Pulmonary artery endothelial cell (primary cell): ENCODE results near the gene SLC38A7. TPM values are rescaled to one million over a fixed set of nuclear protein-coding genes. Genes with fewer than 3 reads are reported as not detected.
"Not testable (repeated sequence)": the region's sequence is repeated elsewhere in the genome, so short reads cannot be mapped to it uniquely, and the experiment has no call there.

ENCODE experiments used
- DNase-seq: peaks from one replicate; pipeline ENCODE4 v3.0.0-alpha.2; 2011; ENCODE audit warnings: low read depth, low spot score
- total RNA-seq: library from RNA; depleted of rRNA; stranded (reverse); fragments of >200 nt; gene quantifications from 2 replicates; pipeline ENCODE4 v1.2.3, GENCODE V29; 2014

The SLC38A7 gene
- 25.1 and 28.3 TPM in 2 replicates for total RNA-seq

GRCh38 chr16:58684354-58685083, at the start of gene SLC38A7:
Gene SLC38A7 (minus strand): TSS chr16:58684770. CDS start chr16:58680126, 4,644 bp downstream.
- DNase-seq, result peak; percentile 37

GRCh38 chr16:58733671-58734458, 49.3 kb upstream of the SLC38A7 start, which contains the start of gene GOT2:
Gene GOT2 (minus strand): TSS chr16:58734316. CDS start chr16:58734228, 88 bp downstream.
- DNase-seq, result peak; percentile 60

- no peak for DNase-seq
Observed at GRCh38 chr16:58733248-58733670, 48.7 kb upstream of the SLC38A7 start.

- DNase-seq, result no peak
Observed at GRCh38 chr16:58732545-58733247, 48.1 kb upstream of the SLC38A7 start.

GRCh38 chr16:58730724-58731370, 46.3 kb upstream of the SLC38A7 start:
- no peak for DNase-seq

- no peak for DNase-seq
Observed at GRCh38 chr16:58727796-58728568, 43.4 kb upstream of the SLC38A7 start.

GRCh38 chr16:58727028-58727781, 42.6 kb upstream of the SLC38A7 start:
- no peak for DNase-seq

GRCh38 chr16:58723109-58723508, 38.5 kb upstream of the SLC38A7 start:
- no peak for DNase-seq

GRCh38 chr16:58717994-58718393, 33.4 kb upstream of the SLC38A7 start:
- no peak for DNase-seq

- no peak for DNase-seq
Observed at GRCh38 chr16:58716468-58716867, 31.9 kb upstream of the SLC38A7 start.

- no peak for DNase-seq
Observed at GRCh38 chr16:58713742-58714141, 29.2 kb upstream of the SLC38A7 start.

GRCh38 chr16:58709333-58709732, 24.8 kb upstream of the SLC38A7 start:
- DNase-seq, result no peak

- DNase-seq, result no peak
Observed at GRCh38 chr16:58699151-58699550, 14.6 kb upstream of the SLC38A7 start.

GRCh38 chr16:58695368-58695767, 10.8 kb upstream of the SLC38A7 start:
- no peak for DNase-seq

- DNase-seq, result no peak
Observed at GRCh38 chr16:58692450-58692849, 7.9 kb upstream of the SLC38A7 start.

- DNase-seq, result not testable (repeated sequence)
Observed at GRCh38 chr16:58686985-58687706, 2.6 kb upstream of the SLC38A7 start.

GRCh38 chr16:58685084-58685449, 497 bp upstream of the SLC38A7 start:
- DNase-seq, result no peak

- DNase-seq, result no peak
Observed at GRCh38 chr16:58684001-58684353, 593 bp downstream of the SLC38A7 start.

- no peak for DNase-seq
Observed at GRCh38 chr16:58679763-58680162, 4.8 kb downstream of the SLC38A7 start.
